Measurements from ENCODE around the gene SNX9. TPM values are rescaled to one million over a fixed set of nuclear protein-coding genes. Genes with fewer than 3 reads are reported as not detected.
A peak's percentile ranks its signal among the peaks of the same experiment; 100 is the strongest.

Gene SNX9
- polyA plus RNA-seq, 4 donors: 36.4 to 57.8 (median 51.3) TPM

DNA sequence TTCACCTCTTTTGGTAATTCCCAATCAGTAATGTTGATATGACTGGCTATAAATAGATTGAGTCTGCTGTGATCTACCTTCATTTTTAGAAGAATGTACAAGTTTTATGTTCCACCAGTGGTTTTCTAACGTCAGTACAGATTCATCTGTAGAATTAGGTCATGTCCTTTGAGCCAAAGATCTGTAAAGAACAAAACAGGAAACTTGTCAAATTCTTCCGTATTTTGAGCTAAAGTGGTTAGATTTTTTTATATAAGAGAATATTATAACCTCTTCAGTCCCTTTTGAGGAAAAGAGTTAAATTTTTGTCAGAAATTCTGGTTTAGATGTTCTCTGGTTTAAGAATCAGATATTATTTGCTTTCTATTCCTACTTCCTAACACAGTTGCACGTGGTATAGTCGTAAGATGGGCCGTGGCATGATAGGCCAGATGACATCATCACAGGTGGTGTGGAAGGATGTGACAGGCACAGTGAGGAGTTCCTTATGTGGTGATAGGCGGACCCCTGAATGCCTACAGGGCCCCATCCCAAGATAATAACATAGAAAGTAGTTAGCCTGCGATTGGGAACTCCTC, 62.3 kb downstream of the SNX9 start:
- H3K9me3 ChIP-seq (ENCODE audit: control insufficient read depth in 2 of 2, insufficient read depth in 1 of 2, low read depth in 1 of 2, low read length in 1 of 2): no peaks in the 10 kb centered on the region
- H3K36me3 ChIP-seq (ENCODE audit: control insufficient read depth in 3 of 3, insufficient read depth in 2 of 3, low read depth in 1 of 3, low read length in 3 of 3): peaks cover 5 to 22% (median 10%) of the 10 kb centered on the region in 3 donors
- no peak for FAIRE-seq
- H3K27ac ChIP-seq (ENCODE audit: low read depth in 1 of 3, low read length in 2 of 3): peak overlapping the region in 2 of 3 donors; percentile 32 to 79
- WGBS, 3 donors: 73 to 85% (median 74%) methylated on average over 7 of the region's 7 CpGs
- no peaks in the 10 kb centered on the region for H3K4me1 ChIP-seq (ENCODE audit: control insufficient read depth in 3 of 3, insufficient read depth in 2 of 3, low read depth in 1 of 3, low read length in 2 of 3)
- no peak overlapping the region for H3K4me3 ChIP-seq (ENCODE audit: low read depth in 1 of 3, low read length in 3 of 3)
- no peaks in the 10 kb centered on the region for H3K27me3 ChIP-seq (ENCODE audit: control insufficient read depth in 3 of 3, insufficient read depth in 3 of 3, low read length in 3 of 3)
- DNase-seq: peak in 1 of 2 donors; percentile 31

DNA sequence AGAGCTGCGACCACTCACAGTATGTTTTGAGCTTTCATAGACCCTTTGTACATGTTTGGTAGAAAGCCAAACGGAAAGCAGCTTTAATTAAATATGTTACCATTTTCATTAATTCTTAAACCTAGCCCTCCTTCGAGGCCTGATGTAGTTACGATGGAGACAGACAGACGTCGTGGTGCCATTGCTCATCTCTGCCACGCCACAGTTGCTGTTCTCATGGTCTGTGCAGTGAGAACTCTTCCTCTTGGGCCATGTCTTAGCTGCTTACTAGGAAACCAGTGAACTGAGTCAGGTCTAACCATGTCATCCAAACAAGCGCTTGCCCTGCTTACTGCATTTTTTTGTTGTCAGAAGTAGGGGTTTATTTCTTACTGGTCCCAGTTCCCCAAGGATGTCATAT, 62.8 kb downstream of the SNX9 start:
- Histone ChIP-seq H3K4me3 (ENCODE audit: low read depth in 1 of 3, low read length in 3 of 3) (no peak overlapping the region), H3K36me3 (ENCODE audit: control insufficient read depth in 3 of 3, insufficient read depth in 2 of 3, low read depth in 1 of 3, low read length in 3 of 3) (peaks cover 5 to 22% (median 10%) of the 10 kb centered on the region in 3 donors), H3K27me3 (ENCODE audit: control insufficient read depth in 3 of 3, insufficient read depth in 3 of 3, low read length in 3 of 3) (no peaks in the 10 kb centered on the region), H3K9me3 (ENCODE audit: control insufficient read depth in 2 of 2, insufficient read depth in 1 of 2, low read depth in 1 of 2, low read length in 1 of 2) (no peaks in the 10 kb centered on the region), H3K27ac (ENCODE audit: low read depth in 1 of 3, low read length in 2 of 3) (peak overlapping the region in 1 of 3 donors; percentile 79), H3K4me1 (ENCODE audit: control insufficient read depth in 3 of 3, insufficient read depth in 2 of 3, low read depth in 1 of 3, low read length in 2 of 3) (no peaks in the 10 kb centered on the region)
- 87 to 97% (median 91%) methylated on average over 8 of the region's 8 CpGs for WGBS, 3 donors
- DNase-seq (no peak), FAIRE-seq (no peak)

DNA sequence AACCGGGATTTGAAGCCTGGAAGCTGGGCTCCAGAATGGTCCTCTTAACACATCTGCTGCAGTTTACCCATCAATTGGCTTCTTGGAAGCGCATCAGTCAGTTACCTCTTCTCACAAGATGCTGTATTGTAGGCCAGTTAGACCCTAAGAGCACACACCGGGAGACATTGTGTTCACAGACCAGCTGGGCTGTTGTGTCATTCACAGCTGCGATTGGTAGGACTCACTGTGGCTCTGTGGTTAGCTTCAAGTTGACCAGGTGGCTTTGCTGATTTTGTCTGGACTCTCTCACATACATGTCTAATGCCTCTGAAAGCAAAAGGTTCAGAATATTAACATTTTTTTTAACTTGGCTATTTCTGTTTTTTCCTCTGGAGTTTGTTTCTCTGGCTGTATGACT, 64.8 kb downstream of the SNX9 start:
- Histone ChIP-seq H3K4me3 (ENCODE audit: low read depth in 1 of 3, low read length in 3 of 3) (no peak overlapping the region), H3K36me3 (ENCODE audit: control insufficient read depth in 3 of 3, insufficient read depth in 2 of 3, low read depth in 1 of 3, low read length in 3 of 3) (peaks cover 2 to 33% (median 10%) of the 10 kb centered on the region in 3 donors), H3K27ac (ENCODE audit: low read depth in 1 of 3, low read length in 2 of 3) (no peak overlapping the region), H3K4me1 (ENCODE audit: control insufficient read depth in 3 of 3, insufficient read depth in 2 of 3, low read depth in 1 of 3, low read length in 2 of 3) (no peaks in the 10 kb centered on the region), H3K9me3 (ENCODE audit: control insufficient read depth in 2 of 2, insufficient read depth in 1 of 2, low read depth in 1 of 2, low read length in 1 of 2) (no peaks in the 10 kb centered on the region), H3K27me3 (ENCODE audit: control insufficient read depth in 3 of 3, insufficient read depth in 3 of 3, low read length in 3 of 3) (no peaks in the 10 kb centered on the region)
- 82 to 94% (median 88%) methylated on average over 4 of the region's 4 CpGs for WGBS, 3 donors
- FAIRE-seq: no peak
- DNase-seq: no peak

DNA sequence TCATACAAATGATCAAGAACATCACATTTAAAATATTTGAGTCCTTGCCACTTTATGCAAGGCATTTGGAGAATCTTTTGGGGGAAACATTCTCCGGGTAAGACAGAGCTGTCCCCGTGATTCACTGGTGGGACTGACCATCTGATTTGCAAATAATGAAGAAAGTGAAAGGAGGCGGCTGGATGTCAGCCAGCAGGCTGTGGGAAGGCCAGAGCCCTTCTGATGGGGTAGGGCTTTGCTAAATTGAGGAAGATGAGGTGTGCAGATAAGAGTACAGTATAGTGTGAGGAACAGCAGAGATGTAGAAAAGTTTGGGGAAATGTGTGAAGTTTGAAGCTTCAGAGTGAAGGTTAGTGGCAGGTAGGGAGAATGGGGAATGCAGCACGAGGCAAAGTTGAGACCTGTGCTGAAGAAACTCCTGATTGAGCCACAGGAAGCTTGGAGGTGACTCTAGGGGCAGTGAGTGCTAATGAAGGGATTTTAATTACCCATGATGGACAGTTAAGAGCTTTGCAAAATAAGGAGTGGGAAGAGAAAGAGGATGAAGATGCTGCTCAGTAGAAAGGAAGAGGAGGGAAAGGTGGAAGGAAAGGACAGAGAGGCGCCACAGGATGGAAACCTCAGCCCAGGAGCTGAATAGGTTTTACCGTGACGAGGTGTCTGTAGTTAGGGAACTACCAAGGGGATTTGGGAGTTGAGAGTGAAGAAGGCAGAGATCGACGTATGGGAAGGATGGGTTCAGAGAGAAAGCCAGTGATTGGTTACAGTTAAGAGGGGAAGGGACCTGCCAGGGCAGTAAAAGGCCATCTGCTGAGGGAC, 68.7 kb downstream of the SNX9 start:
- WGBS, 3 donors: 81 to 94% (median 89%) methylated on average over 9 of the region's 9 CpGs
- Histone ChIP-seq H3K4me1 (ENCODE audit: control insufficient read depth in 3 of 3, insufficient read depth in 2 of 3, low read depth in 1 of 3, low read length in 2 of 3) (no peaks in the 10 kb centered on the region), H3K36me3 (ENCODE audit: control insufficient read depth in 3 of 3, insufficient read depth in 2 of 3, low read depth in 1 of 3, low read length in 3 of 3) (peaks cover under 1 to 32% (median 7%) of the 10 kb centered on the region in 3 donors), H3K4me3 (ENCODE audit: low read depth in 1 of 3, low read length in 3 of 3) (no peak overlapping the region), H3K27ac (ENCODE audit: low read depth in 1 of 3, low read length in 2 of 3) (no peak overlapping the region), H3K9me3 (ENCODE audit: control insufficient read depth in 2 of 2, insufficient read depth in 1 of 2, low read depth in 1 of 2, low read length in 1 of 2) (no peaks in the 10 kb centered on the region), H3K27me3 (ENCODE audit: control insufficient read depth in 3 of 3, insufficient read depth in 3 of 3, low read length in 3 of 3) (no peaks in the 10 kb centered on the region)
- DNase-seq: no peak
- FAIRE-seq: no peak

DNA sequence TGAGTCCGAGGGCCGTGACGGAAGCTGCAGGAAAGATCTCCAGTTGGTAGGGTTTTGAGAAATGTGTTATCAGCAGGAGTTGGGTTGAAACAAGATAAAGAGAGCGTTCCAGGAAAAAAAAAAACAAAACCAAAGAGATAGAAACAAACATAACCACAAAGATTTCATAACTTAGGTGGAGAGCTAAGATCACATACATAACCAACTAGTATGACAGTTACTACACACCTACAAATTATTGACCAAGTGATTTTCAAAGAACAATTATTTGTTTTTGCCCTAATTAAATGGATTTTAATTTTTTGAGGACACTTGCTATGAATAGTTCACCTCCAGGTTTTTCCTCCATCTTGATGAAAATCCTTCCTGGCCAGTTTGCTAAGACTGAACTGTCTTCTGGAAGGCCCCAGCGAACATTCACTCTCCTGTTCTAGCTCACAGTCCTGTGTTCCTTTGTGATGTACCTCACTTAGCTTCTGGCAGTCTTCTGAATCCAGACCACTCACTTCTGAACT, 69.4 kb downstream of the SNX9 start:
- 75 to 79% (median 77%) methylated on average over 5 of the region's 5 CpGs for whole genome bisulfite sequencing, 3 donors

DNA sequence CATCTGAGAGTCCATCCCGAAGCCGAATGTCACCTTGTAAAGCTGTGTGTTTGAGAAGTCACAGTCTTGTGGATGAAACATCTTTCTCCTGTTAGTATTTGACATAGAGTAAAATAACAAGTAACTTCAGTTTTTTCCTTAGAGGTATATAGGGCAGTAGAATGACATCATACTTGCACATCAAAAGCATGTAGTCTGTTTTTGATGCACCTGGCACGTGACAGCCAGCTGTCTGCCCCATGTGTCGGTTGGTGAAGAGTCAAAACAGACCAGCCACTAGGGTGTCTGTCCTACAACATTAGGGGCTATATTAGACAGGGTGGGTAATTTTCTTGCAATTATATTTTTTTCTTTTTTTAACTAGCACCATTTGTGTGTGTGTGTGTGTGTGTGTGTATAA, 70.2 kb downstream of the SNX9 start:
- FAIRE-seq (no peak), DNase-seq (no peak)
- Histone ChIP-seq H3K4me3 (ENCODE audit: low read depth in 1 of 3, low read length in 3 of 3) (no peak overlapping the region), H3K4me1 (ENCODE audit: control insufficient read depth in 3 of 3, insufficient read depth in 2 of 3, low read depth in 1 of 3, low read length in 2 of 3) (no peaks in the 10 kb centered on the region), H3K27me3 (ENCODE audit: control insufficient read depth in 3 of 3, insufficient read depth in 3 of 3, low read length in 3 of 3) (no peaks in the 10 kb centered on the region), H3K27ac (ENCODE audit: low read depth in 1 of 3, low read length in 2 of 3) (no peak overlapping the region), H3K36me3 (ENCODE audit: control insufficient read depth in 3 of 3, insufficient read depth in 2 of 3, low read depth in 1 of 3, low read length in 3 of 3) (peaks cover 3 to 39% (median 11%) of the 10 kb centered on the region in 3 donors), H3K9me3 (ENCODE audit: control insufficient read depth in 2 of 2, insufficient read depth in 1 of 2, low read depth in 1 of 2, low read length in 1 of 2) (no peaks in the 10 kb centered on the region)
- WGBS, 3 donors: 91 to 97% (median 93%) methylated on average over 4 of the region's 4 CpGs

More for the DNA sequence above, 69.4 kb downstream of the SNX9 start:
- Histone ChIP-seq H3K9me3 (ENCODE audit: control insufficient read depth in 2 of 2, insufficient read depth in 1 of 2, low read depth in 1 of 2, low read length in 1 of 2) (no peaks in the 10 kb centered on the region), H3K27me3 (ENCODE audit: control insufficient read depth in 3 of 3, insufficient read depth in 3 of 3, low read length in 3 of 3) (no peaks in the 10 kb centered on the region), H3K36me3 (ENCODE audit: control insufficient read depth in 3 of 3, insufficient read depth in 2 of 3, low read depth in 1 of 3, low read length in 3 of 3) (peaks cover 3 to 35% (median 11%) of the 10 kb centered on the region in 3 donors), H3K27ac (ENCODE audit: low read depth in 1 of 3, low read length in 2 of 3) (no peak overlapping the region), H3K4me1 (ENCODE audit: control insufficient read depth in 3 of 3, insufficient read depth in 2 of 3, low read depth in 1 of 3, low read length in 2 of 3) (no peaks in the 10 kb centered on the region), H3K4me3 (ENCODE audit: low read depth in 1 of 3, low read length in 3 of 3) (no peak overlapping the region)
- DNase-seq (no peak), FAIRE-seq (no peak)

DNA sequence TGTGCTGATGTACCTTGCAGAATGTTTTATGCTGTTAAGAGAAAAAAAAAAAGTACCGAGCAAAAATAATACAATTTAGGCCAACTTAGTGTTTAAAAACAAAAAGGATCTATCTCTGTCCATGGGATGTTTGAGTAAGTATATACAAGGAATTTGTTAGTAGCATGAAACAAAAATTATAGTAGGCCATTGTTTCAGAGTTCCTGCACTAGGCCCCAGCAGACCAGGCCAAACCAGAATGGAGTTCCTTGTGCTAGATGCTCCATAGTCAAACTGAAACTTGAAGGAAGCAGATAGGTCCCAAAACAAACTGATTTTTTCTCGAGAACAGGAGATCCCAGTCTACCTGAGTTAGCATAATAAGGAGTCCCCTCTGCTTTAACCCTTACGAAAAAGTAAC, 72.5 kb downstream of the SNX9 start:
- FAIRE-seq (no peak), DNase-seq (no peak)
- Histone ChIP-seq H3K4me3 (ENCODE audit: low read depth in 1 of 3, low read length in 3 of 3) (no peak overlapping the region), H3K9me3 (ENCODE audit: control insufficient read depth in 2 of 2, insufficient read depth in 1 of 2, low read depth in 1 of 2, low read length in 1 of 2) (no peaks in the 10 kb centered on the region), H3K27me3 (ENCODE audit: control insufficient read depth in 3 of 3, insufficient read depth in 3 of 3, low read length in 3 of 3) (no peaks in the 10 kb centered on the region), H3K4me1 (ENCODE audit: control insufficient read depth in 3 of 3, insufficient read depth in 2 of 3, low read depth in 1 of 3, low read length in 2 of 3) (peaks cover 0 to 8% (median 0%) of the 10 kb centered on the region in 3 donors), H3K36me3 (ENCODE audit: control insufficient read depth in 3 of 3, insufficient read depth in 2 of 3, low read depth in 1 of 3, low read length in 3 of 3) (peaks cover 6 to 43% (median 8%) of the 10 kb centered on the region in 3 donors), H3K27ac (ENCODE audit: low read depth in 1 of 3, low read length in 2 of 3) (no peak overlapping the region)
- 87 to 92% (median 91%) methylated on average over 3 of the region's 3 CpGs for WGBS, 3 donors

DNA sequence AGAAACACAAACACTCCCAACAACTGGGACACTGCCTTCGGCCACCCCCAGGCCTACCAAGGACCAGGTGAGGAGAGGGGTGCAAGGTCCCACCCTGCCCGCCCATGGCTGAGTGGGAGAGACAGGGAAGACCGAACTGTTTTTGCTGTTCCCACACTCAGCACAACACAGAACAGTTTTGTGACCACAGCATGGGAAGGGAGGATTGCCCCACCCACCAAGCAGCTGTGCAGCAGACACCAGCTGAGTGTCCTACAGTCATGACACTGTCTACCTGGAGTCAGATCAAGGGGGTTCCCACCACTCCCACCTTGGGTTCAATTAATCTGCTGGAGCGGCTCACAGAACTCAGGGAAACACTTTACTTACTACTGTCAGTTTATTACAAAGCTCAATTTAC, 73.9 kb downstream of the SNX9 start:
- Histone ChIP-seq H3K4me3 (ENCODE audit: low read depth in 1 of 3, low read length in 3 of 3) (no peak overlapping the region), H3K27ac (ENCODE audit: low read depth in 1 of 3, low read length in 2 of 3) (no peak overlapping the region), H3K4me1 (ENCODE audit: control insufficient read depth in 3 of 3, insufficient read depth in 2 of 3, low read depth in 1 of 3, low read length in 2 of 3) (peaks cover 0 to 8% (median 0%) of the 10 kb centered on the region in 3 donors), H3K9me3 (ENCODE audit: control insufficient read depth in 2 of 2, insufficient read depth in 1 of 2, low read depth in 1 of 2, low read length in 1 of 2) (no peaks in the 10 kb centered on the region), H3K27me3 (ENCODE audit: control insufficient read depth in 3 of 3, insufficient read depth in 3 of 3, low read length in 3 of 3) (no peaks in the 10 kb centered on the region), H3K36me3 (ENCODE audit: control insufficient read depth in 3 of 3, insufficient read depth in 2 of 3, low read depth in 1 of 3, low read length in 3 of 3) (peaks cover 6 to 41% (median 10%) of the 10 kb centered on the region in 3 donors)
- WGBS, 3 donors: 95 to 96% (median 96%) methylated on average over 4 of the region's 4 CpGs
- FAIRE-seq (no peak), DNase-seq (no peak)
